ENCODE data around the gene MACF1.

Gene MACF1

DNA sequence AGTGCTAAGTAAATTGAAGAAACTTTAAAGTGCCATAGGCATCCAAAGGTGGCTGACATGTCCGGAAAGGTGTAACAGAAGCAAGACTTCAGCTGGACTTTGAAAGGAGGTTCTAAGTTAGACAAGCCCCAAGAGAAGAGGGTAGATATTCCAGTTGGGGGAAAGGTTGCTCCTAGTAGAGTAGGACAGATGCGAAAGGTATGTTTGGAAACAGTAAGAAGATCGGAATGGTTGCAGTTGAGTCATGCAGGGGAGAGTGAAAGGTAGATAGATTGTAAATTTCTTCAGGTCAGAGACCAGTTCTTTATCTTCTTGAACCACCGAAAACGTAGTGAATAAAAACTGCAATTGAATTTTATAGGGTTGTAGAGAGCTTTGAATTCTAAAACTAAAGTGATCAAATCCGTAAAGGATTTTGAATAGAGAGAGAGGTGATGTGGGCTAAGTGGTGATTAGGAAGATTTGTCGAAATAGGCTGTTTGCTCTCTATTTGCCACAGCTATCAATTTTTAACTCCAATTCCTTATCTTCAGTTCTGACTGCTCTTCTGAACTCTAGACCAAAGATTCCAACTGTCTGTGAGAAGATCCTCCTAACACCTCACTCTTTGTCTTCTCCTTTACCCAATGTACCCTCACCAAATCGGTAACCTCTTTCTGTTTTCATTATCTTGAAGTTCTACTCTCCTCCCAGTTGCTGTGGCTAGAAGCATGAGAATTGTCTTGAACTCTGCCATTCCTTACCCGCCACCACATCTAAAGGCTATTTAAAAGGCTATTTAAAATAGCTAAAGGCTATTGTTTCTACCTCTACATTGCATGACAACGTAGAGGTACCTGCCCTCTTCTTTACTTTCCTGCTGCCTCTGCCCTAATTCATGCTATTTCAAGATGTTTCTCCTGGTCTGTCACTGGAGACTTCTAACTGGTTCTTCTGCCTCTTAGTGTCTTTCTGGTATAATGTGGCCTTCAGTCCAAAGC is 16.7 kb downstream of the MACF1 start:
- Histone ChIP-seq H4K20me1 (ENCODE audit: insufficient read depth, low read length) (peaks cover 17% of the 10 kb centered on the region; the same call in 1 of the 2 replicates), H3K9me3 (replicated peaks; ENCODE audit: insufficient read depth, low read length) (no peaks in the 10 kb centered on the region), H3K9ac (ENCODE audit: low read length) (no peak overlapping the region), H3K9me2 (replicated peaks; ENCODE audit: insufficient read depth, low read length) (no peaks in the 10 kb centered on the region), H3K4me2 (ENCODE audit: low read depth, low read length) (no peak overlapping the region), H3F3A (ENCODE audit: insufficient read depth, low read length) (peaks cover 6% of the 10 kb centered on the region; the same call in 1 of the 2 replicates), H3K27ac (ENCODE audit: low read length) (no peak overlapping the region), H3K79me2 (ENCODE audit: low read length) (peaks cover 98% of the 10 kb centered on the region), H2AFZ (ENCODE audit: low read length) (no peak overlapping the region), H3K27me3 (replicated peaks; ENCODE audit: insufficient read depth, low read length) (no peaks in the 10 kb centered on the region), H3K4me3 (ENCODE audit: low read length) (no peak overlapping the region), H3K4me1 (ENCODE audit: low read length) (0 out of 2 replicates have a peak, but pooled peaks cover 8% of the 10 kb centered on the region), H3K36me3 (replicated peaks; ENCODE audit: insufficient read depth, low read length) (no peaks in the 10 kb centered on the region)
- TF ChIP-seq, protein P1, sequence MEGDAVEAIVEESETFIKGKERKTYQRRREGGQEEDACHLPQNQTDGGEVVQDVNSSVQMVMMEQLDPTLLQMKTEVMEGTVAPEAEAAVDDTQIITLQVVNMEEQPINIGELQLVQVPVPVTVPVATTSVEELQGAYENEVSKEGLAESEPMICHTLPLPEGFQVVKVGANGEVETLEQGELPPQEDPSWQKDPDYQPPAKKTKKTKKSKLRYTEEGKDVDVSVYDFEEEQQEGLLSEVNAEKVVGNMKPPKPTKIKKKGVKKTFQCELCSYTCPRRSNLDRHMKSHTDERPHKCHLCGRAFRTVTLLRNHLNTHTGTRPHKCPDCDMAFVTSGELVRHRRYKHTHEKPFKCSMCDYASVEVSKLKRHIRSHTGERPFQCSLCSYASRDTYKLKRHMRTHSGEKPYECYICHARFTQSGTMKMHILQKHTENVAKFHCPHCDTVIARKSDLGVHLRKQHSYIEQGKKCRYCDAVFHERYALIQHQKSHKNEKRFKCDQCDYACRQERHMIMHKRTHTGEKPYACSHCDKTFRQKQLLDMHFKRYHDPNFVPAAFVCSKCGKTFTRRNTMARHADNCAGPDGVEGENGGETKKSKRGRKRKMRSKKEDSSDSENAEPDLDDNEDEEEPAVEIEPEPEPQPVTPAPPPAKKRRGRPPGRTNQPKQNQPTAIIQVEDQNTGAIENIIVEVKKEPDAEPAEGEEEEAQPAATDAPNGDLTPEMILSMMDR (IDR thresholded peaks at IDR 0.05; ENCODE audit: low read length) = no peak
- TF ChIP-seq EZH2 (optimal IDR thresholded peaks at IDR 0.05; ENCODE audit: low read depth, low read length) (no peak), EZH2phosphoT487 (IDR thresholded peaks at IDR 0.05; ENCODE audit: low read length) (no peak)
- no peak for DNase-seq

DNA sequence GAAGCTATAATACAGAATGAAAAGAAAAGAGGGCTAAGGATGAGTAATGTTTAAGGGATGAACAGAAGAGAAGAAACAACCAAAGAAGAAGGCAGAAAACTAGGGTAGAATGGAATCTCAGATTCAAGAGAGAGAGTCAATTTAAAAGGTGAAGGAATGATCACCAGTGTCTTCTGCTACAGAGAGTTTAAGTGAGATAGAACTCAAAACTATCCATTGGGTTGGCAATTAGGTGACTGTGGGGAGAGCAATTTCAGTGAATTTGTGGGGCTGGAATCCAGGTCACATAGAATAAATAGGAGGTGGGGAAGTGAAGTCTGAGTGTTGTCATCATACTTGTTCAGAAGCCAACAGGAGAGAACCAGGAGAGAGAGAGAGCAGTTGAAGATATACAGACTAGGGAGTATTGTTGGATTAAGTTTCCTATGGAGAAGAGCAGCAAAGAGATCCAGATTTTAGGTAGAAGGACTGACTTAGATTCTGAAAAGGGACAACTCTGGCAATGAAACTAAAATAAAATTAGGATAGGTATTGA is 19.9 kb downstream of the MACF1 start:
- Histone ChIP-seq H3K27me3 (replicated peaks; ENCODE audit: insufficient read depth, low read length) (no peaks in the 10 kb centered on the region), H3K9ac (ENCODE audit: low read length) (no peak overlapping the region), H3F3A (ENCODE audit: insufficient read depth, low read length) (0 out of 2 replicates have a peak, but pooled peaks cover 5% of the 10 kb centered on the region), H3K27ac (ENCODE audit: low read length) (no peak overlapping the region), H3K36me3 (replicated peaks; ENCODE audit: insufficient read depth, low read length) (no peaks in the 10 kb centered on the region), H4K20me1 (ENCODE audit: insufficient read depth, low read length) (peaks cover 15% of the 10 kb centered on the region; the same call in 1 of the 2 replicates), H3K9me2 (replicated peaks; ENCODE audit: insufficient read depth, low read length) (no peaks in the 10 kb centered on the region), H3K79me2 (ENCODE audit: low read length) (peaks cover 98% of the 10 kb centered on the region), H3K4me1 (ENCODE audit: low read length) (0 out of 2 replicates have a peak, but pooled peaks cover 8% of the 10 kb centered on the region), H3K9me3 (replicated peaks; ENCODE audit: insufficient read depth, low read length) (no peaks in the 10 kb centered on the region), H3K4me2 (ENCODE audit: low read depth, low read length) (no peak overlapping the region), H2AFZ (ENCODE audit: low read length) (no peak overlapping the region), H3K4me3 (ENCODE audit: low read length) (no peak overlapping the region)
- TF ChIP-seq, protein P1 (IDR thresholded peaks at IDR 0.05; ENCODE audit: low read length) = no peak
- TF ChIP-seq EZH2 (optimal IDR thresholded peaks at IDR 0.05; ENCODE audit: low read depth, low read length) = no peak
- no peak for DNase-seq

DNA sequence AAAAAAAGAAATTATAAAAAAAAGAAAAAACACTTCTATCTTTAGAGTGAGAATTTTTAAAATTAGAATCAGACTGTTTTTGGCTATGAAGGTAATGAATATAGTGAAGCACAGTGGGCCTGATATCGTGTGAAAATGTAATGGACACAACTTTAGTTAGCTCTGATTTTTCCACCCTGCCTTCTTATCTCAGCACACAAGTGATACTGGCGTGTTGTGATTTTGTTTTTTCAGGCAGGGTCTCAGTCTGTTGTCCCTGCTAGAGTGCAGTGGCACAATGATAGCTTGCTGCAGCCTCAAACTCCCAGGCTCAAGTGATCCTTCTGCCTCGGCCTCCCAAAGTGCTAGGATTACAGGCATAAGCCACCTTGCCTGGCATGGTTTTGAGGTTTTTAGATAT is 22.3 kb downstream of the MACF1 start:
- Histone ChIP-seq H3K79me2 (ENCODE audit: low read length) (peaks cover 97% of the 10 kb centered on the region), H3K9me3 (replicated peaks; ENCODE audit: insufficient read depth, low read length) (no peaks in the 10 kb centered on the region), H3K9me2 (replicated peaks; ENCODE audit: insufficient read depth, low read length) (no peaks in the 10 kb centered on the region), H4K20me1 (ENCODE audit: insufficient read depth, low read length) (peaks cover 18% of the 10 kb centered on the region; the same call in 1 of the 2 replicates), H3K4me2 (ENCODE audit: low read depth, low read length) (no peak overlapping the region), H3K4me1 (ENCODE audit: low read length) (0 out of 2 replicates have a peak, but pooled peaks cover 8% of the 10 kb centered on the region), H2AFZ (ENCODE audit: low read length) (no peak overlapping the region), H3K9ac (ENCODE audit: low read length) (no peak overlapping the region), H3K36me3 (replicated peaks; ENCODE audit: insufficient read depth, low read length) (0 out of 2 replicates have a peak, but pooled peaks cover 3% of the 10 kb centered on the region), H3K27ac (ENCODE audit: low read length) (no peak overlapping the region), H3K27me3 (replicated peaks; ENCODE audit: insufficient read depth, low read length) (no peaks in the 10 kb centered on the region), H3F3A (ENCODE audit: insufficient read depth, low read length) (0 out of 2 replicates have a peak, but pooled peaks cover 5% of the 10 kb centered on the region), H3K4me3 (ENCODE audit: low read length) (no peak overlapping the region)
- TF ChIP-seq, protein P1 (IDR thresholded peaks at IDR 0.05; ENCODE audit: low read length) = no peak
- TF ChIP-seq EZH2 (optimal IDR thresholded peaks at IDR 0.05; ENCODE audit: low read depth, low read length) (no peak), EZH2phosphoT487 (IDR thresholded peaks at IDR 0.05; ENCODE audit: low read length) (no peak)
- DNase-seq = no peak
